Measurements from ENCODE around the gene TAF12. TPM values are rescaled to one million over a fixed set of nuclear protein-coding genes. Genes with fewer than 3 reads are reported as not detected.
A peak's percentile ranks its signal among the peaks of the same experiment; 100 is the strongest.

The TAF12 gene
- polyA plus RNA-seq, 1 donor (not counting 4 experiments of a cell fraction or from before 2014, with no cell fraction given) = 56.9 TPM

- peak within 1 kb of the TSS; percentile 88 for H3K9ac ChIP-seq (ENCODE audit: control insufficient read depth, extremely low read depth, insufficient read depth, low read length)
- H3K27me3 ChIP-seq (ENCODE audit: control insufficient read depth, extremely low read depth, insufficient read depth, low read length) = no peaks in the 10 kb centered on the region
- H3K9me3 ChIP-seq (ENCODE audit: control insufficient read depth, low read depth, low read length) = no peaks in the 10 kb centered on the region
- H3K9me1 ChIP-seq (ENCODE audit: control insufficient read depth, extremely low read depth, insufficient read depth, low read length) = no peaks in the 10 kb centered on the region
- H2AFZ ChIP-seq (ENCODE audit: control insufficient read depth, low read length) = peak within 1 kb of the TSS; percentile 99
- H3K4me2 ChIP-seq (ENCODE audit: control insufficient read depth, extremely low read depth, insufficient read depth, low read depth, low read length) = peak within 1 kb of the TSS; percentile 99
- dilution Hi-C loops (cut with MboI; ENCODE audit: extremely low pct_ligation_motif_present, low sequenced_read_pairs) = no loop called here
- H4K20me1 ChIP-seq (ENCODE audit: control insufficient read depth, extremely low read depth, insufficient read depth, low read length) = no peaks in the 10 kb centered on the region
- H3K79me2 ChIP-seq (ENCODE audit: control insufficient read depth, insufficient read depth, low read length) = peaks cover 20% of the 10 kb centered on the region
- peak within 1 kb of the TSS; percentile 69 to 90 (median 76) for H3K4me3 ChIP-seq (ENCODE audit: control insufficient read depth in 2 of 3, extremely low read depth in 1 of 3, insufficient read depth in 2 of 3, low read depth in 1 of 3, low read length in 3 of 3)
- H3K4me1 ChIP-seq (ENCODE audit: control insufficient read depth, extremely low read depth, insufficient read depth, low read length) = peaks cover 8% of the 10 kb centered on the region
- no peak for TF ChIP-seq EZH2 (IDR thresholded peaks at IDR 0.05; ENCODE audit: low read length)
- TF ChIP-seq, protein P1, sequence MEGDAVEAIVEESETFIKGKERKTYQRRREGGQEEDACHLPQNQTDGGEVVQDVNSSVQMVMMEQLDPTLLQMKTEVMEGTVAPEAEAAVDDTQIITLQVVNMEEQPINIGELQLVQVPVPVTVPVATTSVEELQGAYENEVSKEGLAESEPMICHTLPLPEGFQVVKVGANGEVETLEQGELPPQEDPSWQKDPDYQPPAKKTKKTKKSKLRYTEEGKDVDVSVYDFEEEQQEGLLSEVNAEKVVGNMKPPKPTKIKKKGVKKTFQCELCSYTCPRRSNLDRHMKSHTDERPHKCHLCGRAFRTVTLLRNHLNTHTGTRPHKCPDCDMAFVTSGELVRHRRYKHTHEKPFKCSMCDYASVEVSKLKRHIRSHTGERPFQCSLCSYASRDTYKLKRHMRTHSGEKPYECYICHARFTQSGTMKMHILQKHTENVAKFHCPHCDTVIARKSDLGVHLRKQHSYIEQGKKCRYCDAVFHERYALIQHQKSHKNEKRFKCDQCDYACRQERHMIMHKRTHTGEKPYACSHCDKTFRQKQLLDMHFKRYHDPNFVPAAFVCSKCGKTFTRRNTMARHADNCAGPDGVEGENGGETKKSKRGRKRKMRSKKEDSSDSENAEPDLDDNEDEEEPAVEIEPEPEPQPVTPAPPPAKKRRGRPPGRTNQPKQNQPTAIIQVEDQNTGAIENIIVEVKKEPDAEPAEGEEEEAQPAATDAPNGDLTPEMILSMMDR (optimal IDR thresholded peaks at IDR 0.05 in 1 of 3, IDR thresholded peaks at IDR 0.05 in 1 of 3, conservative IDR thresholded peaks at IDR 0.05 in 1 of 3; ENCODE audit: extremely low read depth in 1 of 3, insufficient read depth in 2 of 3, low read length in 3 of 3) = no peak
- DNase-seq (ENCODE audit: low read depth, low spot score) (peak; percentile 11), FAIRE-seq (peak; percentile 73)
- peak within 1 kb of the TSS; percentile 89 for H3K27ac ChIP-seq (ENCODE audit: control insufficient read depth, insufficient read depth, low read length)
- H3K36me3 ChIP-seq (ENCODE audit: control insufficient read depth in 2 of 2, extremely low read depth in 1 of 2, insufficient read depth in 2 of 2, low read length in 2 of 2) = no peaks in the 10 kb centered on the region
Observed at GRCh38 chr1:28668191-28668955, 25.5 kb upstream of the TAF12 start, which contains the start of gene GMEB1. Gene GMEB1 (plus strand): TSS chr1:28668784. CDS start chr1:28683613, 14,829 bp downstream.

- H3K4me2 ChIP-seq (ENCODE audit: control insufficient read depth, extremely low read depth, insufficient read depth, low read depth, low read length) = no peak overlapping the region
- no peaks in the 10 kb centered on the region for H3K9me3 ChIP-seq (ENCODE audit: control insufficient read depth, low read depth, low read length)
- H3K79me2 ChIP-seq (ENCODE audit: control insufficient read depth, insufficient read depth, low read length) = peaks cover 20% of the 10 kb centered on the region
- H3K9ac ChIP-seq (ENCODE audit: control insufficient read depth, extremely low read depth, insufficient read depth, low read length) = no peak overlapping the region
- H3K27me3 ChIP-seq (ENCODE audit: control insufficient read depth, extremely low read depth, insufficient read depth, low read length) = no peaks in the 10 kb centered on the region
- no peak overlapping the region for H2AFZ ChIP-seq (ENCODE audit: control insufficient read depth, low read length)
- FAIRE-seq = no peak
- peaks cover 8% of the 10 kb centered on the region for H3K4me1 ChIP-seq (ENCODE audit: control insufficient read depth, extremely low read depth, insufficient read depth, low read length)
- no peaks in the 10 kb centered on the region for H3K36me3 ChIP-seq (ENCODE audit: control insufficient read depth in 2 of 2, extremely low read depth in 1 of 2, insufficient read depth in 2 of 2, low read length in 2 of 2)
- H4K20me1 ChIP-seq (ENCODE audit: control insufficient read depth, extremely low read depth, insufficient read depth, low read length) = no peaks in the 10 kb centered on the region
- TF ChIP-seq, protein P1 (optimal IDR thresholded peaks at IDR 0.05 in 1 of 3, IDR thresholded peaks at IDR 0.05 in 1 of 3, conservative IDR thresholded peaks at IDR 0.05 in 1 of 3; ENCODE audit: extremely low read depth in 1 of 3, insufficient read depth in 2 of 3, low read length in 3 of 3) = no peak
- no peak for TF ChIP-seq EZH2 (IDR thresholded peaks at IDR 0.05; ENCODE audit: low read length)
- no peaks in the 10 kb centered on the region for H3K9me1 ChIP-seq (ENCODE audit: control insufficient read depth, extremely low read depth, insufficient read depth, low read length)
- DNase-seq (ENCODE audit: low read depth, low spot score) = no peak
- dilution Hi-C loops (cut with MboI; ENCODE audit: extremely low pct_ligation_motif_present, low sequenced_read_pairs) = no loop called here
- no peak overlapping the region for H3K27ac ChIP-seq (ENCODE audit: control insufficient read depth, insufficient read depth, low read length)
- no peak overlapping the region for H3K4me3 ChIP-seq (ENCODE audit: control insufficient read depth in 2 of 3, extremely low read depth in 1 of 3, insufficient read depth in 2 of 3, low read depth in 1 of 3, low read length in 3 of 3)
Observed at GRCh38 chr1:28666806-28667205, 23.9 kb upstream of the TAF12 start.

Measured in keratinocyte (primary cell).